ENCODE measurements around the gene ADGRD2.

The ADGRD2 gene

GRCh38 chr9:124511891-124512805, 61.9 kb downstream of the ADGRD2 start:
- DNase-seq = no peak

GRCh38 chr9:124512806-124513204, 62.6 kb downstream of the ADGRD2 start:
- DNase-seq = no peak

- DNase-seq = no peak
These were observed 63.2 kb downstream of the ADGRD2 start for GRCh38 chr9:124513376-124513994.

- no peak for DNase-seq
These were observed 63.9 kb downstream of the ADGRD2 start for GRCh38 chr9:124514125-124514524.

GRCh38 chr9:124514874-124515273, 64.6 kb downstream of the ADGRD2 start:
- DNase-seq = no peak

- no peak for DNase-seq
These were observed 67.3 kb downstream of the ADGRD2 start for GRCh38 chr9:124517600-124517999.

GRCh38 chr9:124518116-124518515, 67.9 kb downstream of the ADGRD2 start:
- DNase-seq = no peak

GRCh38 chr9:124520206-124520596, 70.0 kb downstream of the ADGRD2 start:
- DNase-seq = peak; percentile 65

- no peak for DNase-seq
These were observed 70.9 kb downstream of the ADGRD2 start for GRCh38 chr9:124521142-124521541.

GRCh38 chr9:124522121-124523098, 72.2 kb downstream of the ADGRD2 start:
- no peak for DNase-seq

GRCh38 chr9:124526174-124526573, 75.9 kb downstream of the ADGRD2 start:
- DNase-seq = no peak

- DNase-seq = no peak
These were observed 77.5 kb downstream of the ADGRD2 start for GRCh38 chr9:124527781-124528180.
